OCI-LY7 (cell line): ENCODE results near the gene LDHAL6B.

ENCODE experiments used
- CTCF ChIP-seq: fragments of 200-600 bp; sonication (generic); conservative IDR thresholded peaks from 2 replicates; pipeline ENCODE4 v1.5.1; 2014; ENCODE audit warnings: mild to moderate bottlenecking, antibody characterized with exemption, low read length, moderate library complexity, mixed read lengths
- EZH2phosphoT487 ChIP-seq: fragments of 200-600 bp; sonication (generic); IDR thresholded peaks from 2 replicates; pipeline ENCODE4 v1.6.1; 2018; ENCODE audit warnings: low read depth, borderline replicate concordance, mild to moderate bottlenecking, mixed run types, antibody characterized with exemption, low read length, moderate library complexity, mixed read lengths

DNA sequence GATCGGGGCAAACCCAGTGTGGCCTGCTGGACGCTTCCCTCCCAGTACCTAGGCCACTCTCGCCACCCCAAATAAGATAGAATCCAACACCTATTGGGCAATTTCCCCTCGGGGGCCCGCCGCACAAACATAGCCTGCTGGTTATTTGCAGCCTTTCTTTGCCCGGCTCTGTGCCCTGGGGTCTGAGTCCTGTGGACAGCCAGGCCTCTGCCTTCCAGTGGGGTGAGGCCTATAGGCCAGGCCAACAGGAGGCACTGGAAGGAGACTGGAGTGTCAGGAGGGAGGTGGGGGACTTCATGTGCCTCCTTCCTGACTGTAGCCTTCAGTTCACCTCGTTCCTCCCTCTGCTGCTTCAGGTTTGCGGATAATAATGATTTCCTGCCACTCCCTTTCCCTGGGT is 47.4 kb upstream of the LDHAL6B start:
- no peak for TF ChIP-seq CTCF
- TF ChIP-seq EZH2phosphoT487: no peak
